Upper lobe of left lung (tissue), 4 donors: ENCODE data around the gene TNPO1.

Experiments used
- CTCF ChIP-seq, 6 experiments: fragments of 450-650 bp in 4 of 6; fragments of 200-600 bp in 2 of 6; sonication (generic) in 2 of 6; IDR thresholded peaks; one replicate each; pipeline ENCODE4 v1.5.1; 2016 to 2019; ENCODE audit warnings: antibody characterized with exemption in 6 of 6
- EP300 ChIP-seq, 4 donors: sonication (generic); formaldehyde crosslinking; IDR thresholded peaks; one replicate each; pipeline ENCODE4 v1.5.1; 2017; ENCODE audit warnings: antibody characterized with exemption in 4 of 4, control low read depth in 2 of 4
- POLR2A ChIP-seq, 4 donors: fragments of 450-650 bp; IDR thresholded peaks; one replicate each; pipeline ENCODE4 v1.5.1; 2016 to 2017; ENCODE audit warnings: antibody characterized with exemption in 4 of 4, mild to moderate bottlenecking in 2 of 4
- POLR2AphosphoS5 ChIP-seq, 2 donors: sonication (generic); formaldehyde crosslinking; IDR thresholded peaks; one replicate each; pipeline ENCODE4 v1.5.1; 2017; ENCODE audit warnings: antibody characterized with exemption in 2 of 2

- no peak for TF ChIP-seq CTCF (IDR thresholded peaks at IDR 0.05)
- TF ChIP-seq EP300 (IDR thresholded peaks at IDR 0.05): no peak
- no peak for TF ChIP-seq POLR2A (IDR thresholded peaks at IDR 0.05)
- TF ChIP-seq POLR2AphosphoS5 (IDR thresholded peaks at IDR 0.05): no peak
Measured at GRCh38 chr5:72860499-72860898, 44.0 kb downstream of the TNPO1 start.
